ENCODE data around the gene ANXA11.

GRCh38 chr10:80132299-80133139 is 72.8 kb downstream of the ANXA11 start, which contains the start of gene PLAC9:
- no peak for TF ChIP-seq CTCF (IDR thresholded peaks at IDR 0.05)
- TF ChIP-seq POLR2AphosphoS5 (IDR thresholded peaks at IDR 0.05): peak in 2 of 3 donors; percentile 22 to 25
- no peak for TF ChIP-seq POLR2A (IDR thresholded peaks at IDR 0.05)
- no peak for TF ChIP-seq EP300 (IDR thresholded peaks at IDR 0.05)

Data from stomach (tissue), 4 donors.